Ascending aorta (tissue), 2 donors: Measurements from ENCODE around the gene ZNF655. TPM values are rescaled to one million over a fixed set of nuclear protein-coding genes. Genes with fewer than 3 reads are reported as not detected.

Experiments
- DNase-seq, 2 donors: peaks; one replicate each; pipeline ENCODE4 v3.0.0-alpha.2; 2019; ENCODE audit warnings: low spot score in 2 of 2
- H3K27ac ChIP-seq, 2 donors: fragments of 200-600 bp; sonication (generic); one replicate each; pipeline ENCODE4 v1.5.1; 2016 to 2017; ENCODE audit warnings: mild to moderate bottlenecking in 1 of 2
- H3K27me3 ChIP-seq: fragments of 200-600 bp; sonication (generic); one replicate; pipeline ENCODE4 v1.5.1; 2017
- H3K36me3 ChIP-seq, 2 donors: fragments of 200-600 bp; sonication (generic); one replicate each; pipeline ENCODE4 v1.5.1; 2016
- H3K4me1 ChIP-seq, 2 donors: fragments of 200-600 bp; sonication (generic); one replicate each; pipeline ENCODE4 v1.5.1; 2016 to 2017; ENCODE audit warnings: mild to moderate bottlenecking in 1 of 2
- H3K4me3 ChIP-seq, 2 donors: fragments of 200-600 bp; sonication (generic); one replicate each; pipeline ENCODE4 v1.5.1; 2016 to 2017; ENCODE audit warnings: mild to moderate bottlenecking in 1 of 2
- H3K9me3 ChIP-seq, 2 donors: fragments of 200-600 bp; sonication (generic); one replicate each; pipeline ENCODE4 v1.5.1; 2016
- CTCF ChIP-seq, 3 experiments: fragments of 200-600 bp in 2 of 3; fragments of 450-650 bp in 1 of 3; sonication (generic) in 2 of 3; IDR thresholded peaks; one replicate each; pipeline ENCODE4 v1.5.1; 2016 to 2019; ENCODE audit warnings: antibody characterized with exemption in 3 of 3, mild to moderate bottlenecking in 1 of 3, moderate library complexity in 1 of 3
- intact Hi-C: fragments of 100-400 bp; cut with DNase I; formaldehyde crosslinking; loops from one replicate; pipeline ENCODE4 v1.15.1; 2023
- total RNA-seq: library from RNA; depleted of rRNA; stranded (reverse); fragments of >200 nt; gene quantifications from one replicate; pipeline ENCODE4 v1.1.0, GENCODE V29; 2016

The ZNF655 gene
- total RNA-seq, 1 donor from 2014 or later, result 37.9 TPM

GRCh38 chr7:99554939-99555338 is 3.5 kb upstream of the ZNF655 start:
- intact Hi-C loops, result loop anchor here (5.0 to 10.0 kb wide), 2 partner anchors 362 to 520 kb away; partner anchors contain the start of gene TRIM4
- H3K9me3 ChIP-seq, result no peaks in the 10 kb centered on the region
- H3K4me3 ChIP-seq, result no peak overlapping the region
- no peaks in the 10 kb centered on the region for H3K27me3 ChIP-seq
- peaks cover 6 to 15% of the 10 kb centered on the region in 2 donors for H3K4me1 ChIP-seq
- no peak overlapping the region for H3K27ac ChIP-seq
- TF ChIP-seq CTCF (IDR thresholded peaks at IDR 0.05), result no peak
- DNase-seq, result no peak
- H3K36me3 ChIP-seq, result peaks cover 0 to 12% of the 10 kb centered on the region in 2 donors

DNA sequence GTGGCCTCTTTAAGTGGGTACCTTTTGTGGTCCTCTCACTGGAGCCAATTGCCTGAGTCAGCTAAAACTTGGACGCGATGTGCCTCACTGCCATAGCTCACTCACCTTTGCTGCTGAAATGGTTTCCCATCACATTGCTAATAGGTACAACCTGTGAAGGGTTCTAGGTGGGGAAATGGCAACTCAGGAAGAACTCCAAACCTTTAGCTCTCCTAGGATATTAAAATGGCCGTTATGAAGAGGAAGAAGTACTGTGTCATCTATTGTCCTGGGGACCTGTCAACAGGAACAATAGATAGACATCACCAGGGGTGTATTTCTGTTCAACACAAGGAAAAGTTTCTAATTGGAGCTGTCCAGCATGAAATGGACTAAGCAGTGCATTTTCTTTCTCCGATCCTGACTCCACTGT is 1.2 kb upstream of the ZNF655 start:
- intact Hi-C loops, result loop anchor here (5.0 to 10.0 kb wide), 2 partner anchors 360 to 522 kb away; partner anchors contain the start of gene TRIM4
- peak overlapping the region; percentile 62 to 85 for H3K4me3 ChIP-seq
- no peak for DNase-seq
- H3K27ac ChIP-seq, result peak overlapping the region; percentile 96 to 98
- H3K27me3 ChIP-seq, result no peaks in the 10 kb centered on the region
- H3K9me3 ChIP-seq, result no peaks in the 10 kb centered on the region
- no peak for TF ChIP-seq CTCF (IDR thresholded peaks at IDR 0.05)
- H3K36me3 ChIP-seq, result peaks cover 19 to 32% of the 10 kb centered on the region in 2 donors
- peaks cover 7 to 20% of the 10 kb centered on the region in 2 donors for H3K4me1 ChIP-seq

GRCh38 chr7:99557940-99558305 is 519 bp upstream of the ZNF655 start:
- H3K36me3 ChIP-seq, result peaks cover 27 to 39% of the 10 kb centered on the region in 2 donors
- no peak for TF ChIP-seq CTCF (IDR thresholded peaks at IDR 0.05)
- no peaks in the 10 kb centered on the region for H3K9me3 ChIP-seq
- H3K27me3 ChIP-seq, result no peaks in the 10 kb centered on the region
- no peak for DNase-seq
- H3K27ac ChIP-seq, result peak overlapping the region; percentile 96 to 98
- H3K4me3 ChIP-seq, result peak overlapping the region; percentile 62 to 85
- H3K4me1 ChIP-seq, result peaks cover 3 to 15% of the 10 kb centered on the region in 2 donors
- intact Hi-C loops, result loop anchor here (2.0 to 10.0 kb wide), 3 partner anchors 59 to 523 kb away; partner anchors contain the start of genes TRIM4 and ZSCAN25

DNA sequence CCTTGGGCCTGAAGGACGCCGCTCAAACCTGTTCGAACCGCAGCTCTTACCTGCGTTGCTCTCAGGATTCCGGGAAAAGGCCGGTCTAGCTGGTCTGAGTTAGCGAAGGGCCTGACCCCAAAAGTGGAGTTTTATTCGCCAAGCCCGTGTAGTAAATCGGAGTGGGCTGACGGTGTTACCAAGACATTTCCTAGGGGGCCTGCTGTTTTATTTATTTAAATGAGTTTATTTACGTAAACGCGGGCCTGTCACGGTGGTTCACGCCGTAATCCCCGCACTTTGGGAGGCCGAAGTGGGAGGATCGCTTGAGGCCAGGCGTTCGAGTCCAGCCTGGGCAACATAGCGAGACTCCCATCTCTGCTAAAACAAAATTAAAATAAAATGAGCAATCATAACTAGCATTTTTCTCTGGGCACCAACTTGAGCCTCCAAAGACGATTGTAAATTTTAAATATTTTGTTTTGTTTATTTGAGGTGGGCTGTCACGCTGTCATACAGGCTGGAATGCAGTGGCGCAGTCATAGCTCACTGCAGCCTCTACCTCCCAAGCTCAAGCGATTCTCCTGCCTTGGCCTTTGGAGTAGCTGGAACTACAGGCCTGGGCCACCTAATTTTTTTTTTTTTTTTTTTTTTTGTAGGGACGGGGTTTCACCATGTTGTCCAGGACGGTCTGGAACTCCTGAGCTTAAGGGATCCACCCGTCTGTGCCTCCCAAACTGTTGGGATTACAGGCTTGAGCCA is 903 bp downstream of the ZNF655 start:
- Histone ChIP-seq H3K4me1 (peaks cover 3 to 15% of the 10 kb centered on the region in 2 donors), H3K9me3 (no peaks in the 10 kb centered on the region), H3K27me3 (no peaks in the 10 kb centered on the region), H3K36me3 (peaks cover 40 to 53% of the 10 kb centered on the region in 2 donors), H3K27ac (peak overlapping the region; percentile 96 to 98), H3K4me3 (peak overlapping the region; percentile 62 to 85)
- intact Hi-C loops, result loop anchor here (2.0 to 10.0 kb wide), 3 partner anchors 57 to 525 kb away; partner anchors contain the start of genes TRIM4 and ZSCAN25
- no peak for DNase-seq
- TF ChIP-seq CTCF (IDR thresholded peaks at IDR 0.05), result no peak

DNA sequence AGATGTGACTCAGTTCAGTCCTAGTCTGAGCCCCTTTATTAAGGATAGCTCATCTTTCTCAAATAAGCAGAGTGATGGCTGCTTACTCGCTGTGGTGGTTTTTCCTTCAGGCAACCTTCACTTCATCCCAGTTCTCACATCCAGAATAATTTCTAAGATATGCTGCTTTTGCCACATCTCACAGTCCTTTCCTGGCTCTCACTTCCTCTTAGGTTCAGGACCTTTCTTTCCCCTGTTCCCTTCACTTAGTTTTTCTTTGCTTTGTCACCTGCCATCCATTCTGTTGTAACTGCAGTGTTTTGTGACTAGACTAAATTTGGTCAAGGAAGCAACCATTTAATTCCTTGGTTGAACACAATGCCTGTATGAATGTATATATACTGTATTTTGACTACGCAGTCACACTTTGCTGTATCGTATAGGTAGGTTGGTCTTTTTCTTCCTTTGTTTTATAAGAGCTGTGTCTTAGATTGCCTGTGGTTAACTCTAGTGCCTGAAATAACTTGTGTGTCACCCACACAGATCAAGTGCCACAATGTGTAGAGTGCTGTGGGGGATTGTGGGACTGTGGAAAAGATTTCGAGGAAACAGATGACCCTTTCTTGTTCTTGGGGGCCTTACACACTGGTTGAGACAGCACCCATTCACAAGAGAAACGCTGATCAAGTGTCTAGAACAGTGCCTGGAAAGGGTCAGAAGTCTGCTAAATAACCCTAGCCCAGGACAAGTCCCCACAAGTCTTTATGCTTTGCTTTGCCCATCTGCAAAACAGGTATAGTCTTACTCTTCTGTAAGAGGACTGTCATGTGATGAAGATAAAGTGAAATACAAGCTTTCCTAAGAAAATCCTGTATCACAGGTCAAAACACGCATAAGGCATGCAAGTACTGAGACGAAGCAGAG is 2.6 kb downstream of the ZNF655 start:
- H3K36me3 ChIP-seq, result peaks cover 40 to 63% of the 10 kb centered on the region in 2 donors
- no peaks in the 10 kb centered on the region for H3K9me3 ChIP-seq
- intact Hi-C loops, result no loop called here
- no peak overlapping the region for H3K27ac ChIP-seq
- no peaks in the 10 kb centered on the region for H3K27me3 ChIP-seq
- peak overlapping the region in 1 of 2 donors; percentile 85 for H3K4me3 ChIP-seq
- TF ChIP-seq CTCF (IDR thresholded peaks at IDR 0.05), result no peak
- peaks cover 3 to 15% of the 10 kb centered on the region in 2 donors for H3K4me1 ChIP-seq
- no peak for DNase-seq
